HepG2 (cell line): Measurements from ENCODE around the gene SLC2A10. TPM values are rescaled to one million over a fixed set of nuclear protein-coding genes. Genes with fewer than 3 reads are reported as not detected.
A peak's percentile ranks its signal among the peaks of the same experiment; 100 is the strongest.

Experiments used
- ATAC-seq: fragments of 200-7000 bp; cut with Tn5 transposase; 3 replicates; pipeline ENCODE4 v1.9.1; 2020; ENCODE audit warnings: mild to moderate bottlenecking, moderate library complexity
- BruUV-seq: library from RNA; stranded (reverse); fragments of 400-500 nt; replicated peaks from 2 replicates; lab custom pipeline; 2021; lab: Mats Ljungman, UMichigan
- CTCF ChIA-PET: fragments of 300-600 bp; formaldehyde crosslinking; extraction: SDS; loops from one replicate; lab custom pipeline; 2021; ENCODE audit warnings: low total read pairs, inconsistent platforms, low intra/inter-chr PET ratio; lab: Yijun Ruan, JAX
- POLR2A ChIA-PET: fragments of 350-600 bp; sonication (Branson Sonifier 250); formaldehyde crosslinking; loops from one replicate; lab custom pipeline; 2020; ENCODE audit warnings: antibody characterized with exemption, inconsistent platforms; lab: Yijun Ruan, JAX
- DNase-seq: peaks from one replicate; pipeline ENCODE4 v3.0.0-alpha.2; 2015; ENCODE audit warnings: low spot score
- FAIRE-seq: peaks from 3 replicates; lab custom pipeline; 2011; peaks lifted over from hg19 to GRCh38; lab: Jason Lieb, UNC
- H2AFZ ChIP-seq: one replicate; pipeline ENCODE4 v1.6.1; 2011; ENCODE audit warnings: low read length, inconsistent platforms
- H3K27ac ChIP-seq: fragments of 300-600 bp; 3 replicates; pipeline ENCODE4 v1.8.0; 2011; ENCODE audit warnings: mixed run types, mild to moderate bottlenecking, mixed read lengths, low read length, inconsistent platforms; ENCODE audit not compliant: insufficient read depth; ENCODE audit errors: extremely low read length
- H3K27me3 ChIP-seq, 2 experiments: fragments of 200-600 bp in 1 of 2; 2 replicates in 1 of 2; 3 replicates in 1 of 2; pipeline versions ENCODE4 v1.6.0 to v1.8.0; 2011; ENCODE audit warnings: low read length in 2 of 2, mild to moderate bottlenecking in 2 of 2, moderate library complexity in 2 of 2, inconsistent platforms in 1 of 2; ENCODE audit not compliant: insufficient read depth in 2 of 2, control insufficient read depth in 1 of 2
- H3K36me3 ChIP-seq, 2 experiments: fragments of 200-600 bp in 1 of 2; replicated peaks in 1 of 2; 2 replicates in 1 of 2; 3 replicates in 1 of 2; pipeline versions ENCODE4 v1.5.1 to v1.8.0; 2011; ENCODE audit warnings: low read length in 2 of 2, inconsistent platforms in 1 of 2; ENCODE audit not compliant: insufficient read depth in 2 of 2, control insufficient read depth in 1 of 2
- H3K4me1 ChIP-seq: 2 replicates; pipeline ENCODE4 v1.5.1; 2012; ENCODE audit warnings: low read length, inconsistent platforms; ENCODE audit not compliant: insufficient read depth
- H3K4me2 ChIP-seq: 2 replicates; pipeline ENCODE4 v1.6.0; 2011; ENCODE audit warnings: low read depth, low read length, inconsistent platforms
- H3K4me3 ChIP-seq, 3 experiments: fragments of 200-600 bp in 1 of 3; sonication (generic), shearing (Covaris generic) in 1 of 3; replicated peaks in 1 of 3; 2 replicates each; pipeline ENCODE4 v1.5.1; 2011 to 2016; ENCODE audit warnings: low read length in 3 of 3, inconsistent platforms in 2 of 3, low read depth in 2 of 3, mild to moderate bottlenecking in 2 of 3, control low read depth in 1 of 3, mixed read lengths in 1 of 3; ENCODE audit not compliant: insufficient read depth in 1 of 3
- H3K79me2 ChIP-seq: one replicate; pipeline ENCODE4 v1.6.1; 2011; ENCODE audit warnings: low read length, inconsistent platforms; ENCODE audit not compliant: insufficient read depth
- H3K9ac ChIP-seq: 2 replicates; pipeline ENCODE4 v1.6.0; 2011; ENCODE audit warnings: mild to moderate bottlenecking, low read depth, low read length, inconsistent platforms; ENCODE audit not compliant: insufficient read depth
- H3K9me3 ChIP-seq: 2 replicates; pipeline ENCODE4 v1.5.1; 2012; ENCODE audit warnings: mild to moderate bottlenecking, low read length
- H4K20me1 ChIP-seq: 2 replicates; pipeline ENCODE4 v1.6.0; 2011; ENCODE audit warnings: inconsistent platforms, mild to moderate bottlenecking, low read length, moderate library complexity; ENCODE audit not compliant: insufficient read depth
- ARNT ChIP-seq: fragments of 450-650 bp; IDR thresholded peaks from 2 replicates; pipeline ENCODE4 v1.6.1; 2017
- FOXA1 ChIP-seq, 2 experiments: fragments of 450-650 bp in 1 of 2; sonication (generic) in 1 of 2; formaldehyde crosslinking in 1 of 2; IDR thresholded peaks; 2 replicates each; pipeline versions ENCODE4 v1.4.0 to v1.6.1; 2016 to 2020; ENCODE audit warnings: missing genetic modification reagents in 1 of 2
- FOXK2 ChIP-seq: fragments of 450-650 bp; IDR thresholded peaks from 2 replicates; pipeline ENCODE4 v1.6.1; 2016
- FOXP1 ChIP-seq, 2 experiments: fragments of 450-650 bp in 1 of 2; IDR thresholded peaks; 2 replicates each; pipeline ENCODE4 v1.6.1; 2017 to 2018; ENCODE audit warnings: antibody characterized with exemption in 1 of 2
- HMG20A ChIP-seq: IDR thresholded peaks from 2 replicates; pipeline ENCODE4 v1.6.1; 2016; ENCODE audit warnings: borderline replicate concordance
- IKZF1 ChIP-seq: fragments of 450-650 bp; IDR thresholded peaks from 2 replicates; pipeline ENCODE4 v1.7.1; 2016
- LCORL ChIP-seq, 2 experiments: fragments of 450-650 bp in 1 of 2; sonication (generic) in 1 of 2; formaldehyde crosslinking in 1 of 2; IDR thresholded peaks; 2 replicates each; pipeline versions ENCODE4 v1.5.0 to v1.6.1; 2017 to 2020; ENCODE audit warnings: antibody characterized with exemption in 1 of 2, missing genetic modification reagents in 1 of 2
- NBN ChIP-seq: fragments of 450-650 bp; conservative IDR thresholded peaks from 2 replicates; pipeline ENCODE4 v1.6.1; 2017
- NFRKB ChIP-seq: fragments of 450-650 bp; IDR thresholded peaks from 2 replicates; pipeline ENCODE4 v1.6.1; 2017
- RAD51 ChIP-seq: fragments of 450-650 bp; IDR thresholded peaks from 2 replicates; pipeline ENCODE4 v1.6.1; 2016; ENCODE audit warnings: borderline replicate concordance
- SKI ChIP-seq: fragments of 450-650 bp; IDR thresholded peaks from one replicate; pipeline ENCODE4 v1.6.1; 2018; ENCODE audit warnings: mild to moderate bottlenecking; ENCODE audit not compliant: partially characterized antibody
- SOX6 ChIP-seq, 2 experiments: fragments of 450-650 bp in 1 of 2; sonication (generic) in 1 of 2; formaldehyde crosslinking in 1 of 2; IDR thresholded peaks; 2 replicates each; pipeline versions ENCODE4 v1.4.0 to v1.6.1; 2017 to 2020; ENCODE audit warnings: antibody characterized with exemption in 1 of 2, mild to moderate bottlenecking in 1 of 2, missing genetic modification reagents in 1 of 2
- ZMYM3 ChIP-seq: sonication (generic); formaldehyde crosslinking; IDR thresholded peaks from 2 replicates; pipeline ENCODE4 v1.5.1; 2020; ENCODE audit warnings: mild to moderate bottlenecking, missing genetic modification reagents
- ZNF674 ChIP-seq: sonication (generic); formaldehyde crosslinking; IDR thresholded peaks from 2 replicates; pipeline ENCODE4 v1.5.0; 2020; ENCODE audit warnings: low read depth, mild to moderate bottlenecking, missing genetic modification reagents
- WGBS: methylation state at CpG from one replicate; pipeline ENCODE4 v1.1.6; 2017; ENCODE audit warnings: low lambda C conversion rate; 5-methylcytosine and 5-hydroxymethylcytosine counted together
- in situ Hi-C: cut with HindIII; loops from 2 replicates; pipeline ENCODE4 v1.10.0; 2017; ENCODE audit warnings: low pct_unique_long_range_greater_than_20kb; ENCODE audit not compliant: extremely low pct_ligation_motif_present
- intact Hi-C: fragments of 100-400 bp; cut with micrococcal nuclease; formaldehyde crosslinking; loops from one replicate; pipeline ENCODE4 v1.10.0; 2022; ENCODE audit not compliant: unreplicated experiment
- polyA plus RNA-seq, 8 experiments: library from polyadenylated mRNA; depleted of rRNA in 3 of 8; stranded (reverse) in 7 of 8; unstranded in 1 of 8; fragments of >200 nt; fragmentation: Illumina TruSeq in 4 of 8; extraction: Trizol in 4 of 8; gene quantifications; 2 replicates each; pipeline versions ENCODE4 v1.2.1 to v1.2.3, GENCODE V29; 2011 to 2016; ENCODE audit warnings: low read depth in 4 of 8, missing spikeins in 1 of 8, mixed read lengths in 1 of 8; ENCODE audit not compliant: insufficient read depth in 1 of 8
- total RNA-seq, 5 experiments: library from RNA; depleted of rRNA; stranded (reverse); fragments of >200 nt; fragmentation: Illumina TruSeq; extraction: Trizol; gene quantifications; 2 replicates each; pipeline ENCODE4 v1.2.3, GENCODE V29; 2016; ENCODE audit warnings: low read depth in 1 of 5
- TF ChIP-seq, protein P1 (sequence below): fragments of 450-650 bp; IDR thresholded peaks from 2 replicates; pipeline ENCODE4 v1.6.1; 2017
- TF ChIP-seq, protein P2 (sequence below): sonication (generic); formaldehyde crosslinking; IDR thresholded peaks from 2 replicates; pipeline ENCODE4 v1.5.0; 2020; ENCODE audit warnings: mild to moderate bottlenecking, missing genetic modification reagents
- TF ChIP-seq, protein P3 (sequence below): IDR thresholded peaks from 2 replicates; pipeline ENCODE4 v1.6.1; 2012; ENCODE audit warnings: low read length, improper control_type of control experiment

The SLC2A10 gene
- total and polyA plus RNA-seq, 2 of the 13 experiments (the other 11 are each of a cell fraction or from before 2014, with no cell fraction given) = 16.0 to 18.4 TPM

GRCh38 chr20:46724343-46724959 lies 15.0 kb downstream of the SLC2A10 start:
- 42% methylated on average over 1 of the region's 1 CpG for WGBS
- FAIRE-seq = no peak
- TF ChIP-seq IKZF1 = peak; percentile 93
- TF ChIP-seq ZNF674 = no peak
- TF ChIP-seq, protein P1, sequence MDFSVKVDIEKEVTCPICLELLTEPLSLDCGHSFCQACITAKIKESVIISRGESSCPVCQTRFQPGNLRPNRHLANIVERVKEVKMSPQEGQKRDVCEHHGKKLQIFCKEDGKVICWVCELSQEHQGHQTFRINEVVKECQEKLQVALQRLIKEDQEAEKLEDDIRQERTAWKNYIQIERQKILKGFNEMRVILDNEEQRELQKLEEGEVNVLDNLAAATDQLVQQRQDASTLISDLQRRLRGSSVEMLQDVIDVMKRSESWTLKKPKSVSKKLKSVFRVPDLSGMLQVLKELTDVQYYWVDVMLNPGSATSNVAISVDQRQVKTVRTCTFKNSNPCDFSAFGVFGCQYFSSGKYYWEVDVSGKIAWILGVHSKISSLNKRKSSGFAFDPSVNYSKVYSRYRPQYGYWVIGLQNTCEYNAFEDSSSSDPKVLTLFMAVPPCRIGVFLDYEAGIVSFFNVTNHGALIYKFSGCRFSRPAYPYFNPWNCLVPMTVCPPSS = peak; percentile 92; the same call in 1 of the 2 replicates
- TF ChIP-seq ARNT = peak; percentile 80
- peak; percentile 65; the same call in 1 of the 2 replicates for TF ChIP-seq NFRKB
- 0 out of 2 replicates have a peak, but pooled peaks have one; percentile 23 for TF ChIP-seq RAD51
- TF ChIP-seq NBN = peak; percentile 81
- TF ChIP-seq HMG20A = no peak
- TF ChIP-seq, protein P2, sequence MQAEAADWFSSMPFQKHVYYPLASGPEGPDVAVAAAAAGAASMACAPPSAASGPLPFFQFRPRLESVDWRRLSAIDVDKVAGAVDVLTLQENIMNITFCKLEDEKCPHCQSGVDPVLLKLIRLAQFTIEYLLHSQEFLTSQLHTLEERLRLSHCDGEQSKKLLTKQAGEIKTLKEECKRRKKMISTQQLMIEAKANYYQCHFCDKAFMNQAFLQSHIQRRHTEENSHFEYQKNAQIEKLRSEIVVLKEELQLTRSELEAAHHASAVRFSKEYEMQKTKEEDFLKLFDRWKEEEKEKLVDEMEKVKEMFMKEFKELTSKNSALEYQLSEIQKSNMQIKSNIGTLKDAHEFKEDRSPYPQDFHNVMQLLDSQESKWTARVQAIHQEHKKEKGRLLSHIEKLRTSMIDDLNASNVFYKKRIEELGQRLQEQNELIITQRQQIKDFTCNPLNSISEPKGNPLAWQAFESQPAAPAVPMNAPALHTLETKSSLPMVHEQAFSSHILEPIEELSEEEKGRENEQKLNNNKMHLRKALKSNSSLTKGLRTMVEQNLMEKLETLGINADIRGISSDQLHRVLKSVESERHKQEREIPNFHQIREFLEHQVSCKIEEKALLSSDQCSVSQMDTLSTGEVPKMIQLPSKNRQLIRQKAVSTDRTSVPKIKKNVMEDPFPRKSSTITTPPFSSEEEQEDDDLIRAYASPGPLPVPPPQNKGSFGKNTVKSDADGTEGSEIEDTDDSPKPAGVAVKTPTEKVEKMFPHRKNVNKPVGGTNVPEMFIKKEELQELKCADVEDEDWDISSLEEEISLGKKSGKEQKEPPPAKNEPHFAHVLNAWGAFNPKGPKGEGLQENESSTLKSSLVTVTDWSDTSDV = no peak
- peak; percentile 60; the same call in 1 of the 2 replicates for TF ChIP-seq FOXA1 (IDR thresholded peaks at IDR 0.05)
- no peak for TF ChIP-seq FOXA1 (CRISPR knock-in tag; IDR thresholded peaks at IDR 0.05)
- peak; percentile 9; the same call in 1 of the 2 replicates for TF ChIP-seq FOXP1 (IDR thresholded peaks at IDR 0.05)
- no peak for TF ChIP-seq FOXP1 (CRISPR knock-in tag; IDR thresholded peaks at IDR 0.05)
- TF ChIP-seq ZMYM3 = no peak
- 0 out of 2 replicates have a peak, but pooled peaks have one; percentile 10 for TF ChIP-seq FOXK2
- peak; percentile 69; the same call in 1 of the 2 replicates for TF ChIP-seq SOX6 (IDR thresholded peaks at IDR 0.05)
- no peak for TF ChIP-seq SOX6 (CRISPR knock-in tag; IDR thresholded peaks at IDR 0.05)
- TF ChIP-seq, protein P3, sequence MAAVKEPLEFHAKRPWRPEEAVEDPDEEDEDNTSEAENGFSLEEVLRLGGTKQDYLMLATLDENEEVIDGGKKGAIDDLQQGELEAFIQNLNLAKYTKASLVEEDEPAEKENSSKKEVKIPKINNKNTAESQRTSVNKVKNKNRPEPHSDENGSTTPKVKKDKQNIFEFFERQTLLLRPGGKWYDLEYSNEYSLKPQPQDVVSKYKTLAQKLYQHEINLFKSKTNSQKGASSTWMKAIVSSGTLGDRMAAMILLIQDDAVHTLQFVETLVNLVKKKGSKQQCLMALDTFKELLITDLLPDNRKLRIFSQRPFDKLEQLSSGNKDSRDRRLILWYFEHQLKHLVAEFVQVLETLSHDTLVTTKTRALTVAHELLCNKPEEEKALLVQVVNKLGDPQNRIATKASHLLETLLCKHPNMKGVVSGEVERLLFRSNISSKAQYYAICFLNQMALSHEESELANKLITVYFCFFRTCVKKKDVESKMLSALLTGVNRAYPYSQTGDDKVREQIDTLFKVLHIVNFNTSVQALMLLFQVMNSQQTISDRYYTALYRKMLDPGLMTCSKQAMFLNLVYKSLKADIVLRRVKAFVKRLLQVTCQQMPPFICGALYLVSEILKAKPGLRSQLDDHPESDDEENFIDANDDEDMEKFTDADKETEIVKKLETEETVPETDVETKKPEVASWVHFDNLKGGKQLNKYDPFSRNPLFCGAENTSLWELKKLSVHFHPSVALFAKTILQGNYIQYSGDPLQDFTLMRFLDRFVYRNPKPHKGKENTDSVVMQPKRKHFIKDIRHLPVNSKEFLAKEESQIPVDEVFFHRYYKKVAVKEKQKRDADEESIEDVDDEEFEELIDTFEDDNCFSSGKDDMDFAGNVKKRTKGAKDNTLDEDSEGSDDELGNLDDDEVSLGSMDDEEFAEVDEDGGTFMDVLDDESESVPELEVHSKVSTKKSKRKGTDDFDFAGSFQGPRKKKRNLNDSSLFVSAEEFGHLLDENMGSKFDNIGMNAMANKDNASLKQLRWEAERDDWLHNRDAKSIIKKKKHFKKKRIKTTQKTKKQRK = no peak
- no peak for TF ChIP-seq SKI
- TF ChIP-seq LCORL (IDR thresholded peaks at IDR 0.05) = 0 out of 2 replicates have a peak, but pooled peaks have one; percentile 28
- no peak for TF ChIP-seq LCORL (CRISPR knock-in tag; IDR thresholded peaks at IDR 0.05)

More at GRCh38 chr20:46724343-46724959, 15.0 kb downstream of the SLC2A10 start:
- no peaks in the 10 kb centered on the region for H4K20me1 ChIP-seq
- BruUV-seq = no TSS peak
- ATAC-seq (no peak), DNase-seq (no peak)
- peaks cover 14% of the 10 kb centered on the region for H3K9me3 ChIP-seq
- intact Hi-C loops (no loop called here), in situ Hi-C loops (no loop called here)
- no peak overlapping the region for H2AFZ ChIP-seq
- no peaks in the 10 kb centered on the region for H3K79me2 ChIP-seq
- H3K4me2 ChIP-seq = no peak overlapping the region
- no peak overlapping the region for H3K4me3 ChIP-seq
- H3K4me1 ChIP-seq = no peaks in the 10 kb centered on the region
- POLR2A ChIA-PET = no interaction called here
- H3K27me3 ChIP-seq = no peaks in the 10 kb centered on the region
- no peak overlapping the region for H3K9ac ChIP-seq
- H3K36me3 ChIP-seq = no peaks in the 10 kb centered on the region; a peak in 2 of 5 replicates
- CTCF ChIA-PET = no interaction called here
- no peak overlapping the region for H3K27ac ChIP-seq
